OCI-LY1 (cell line): ENCODE results near the gene STEAP4.

ENCODE experiments used
- H2AFZ ChIP-seq: fragments of 200-600 bp; sonication (generic), shearing (Covaris generic); 2 replicates; pipeline ENCODE4 v1.6.0; 2014; ENCODE audit warnings: antibody characterized with exemption, mild to moderate bottlenecking, low read length
- H3F3A ChIP-seq: fragments of 200-600 bp; sonication (generic), shearing (Covaris generic); 2 replicates; pipeline ENCODE4 v1.6.0; 2014; ENCODE audit warnings: mild to moderate bottlenecking, antibody characterized with exemption, low read length, moderate library complexity; ENCODE audit not compliant: insufficient read depth
- H3K27ac ChIP-seq: fragments of 200-600 bp; sonication (generic); 2 replicates; pipeline ENCODE4 v1.5.1; 2014; ENCODE audit warnings: low read length, mixed run types, mild to moderate bottlenecking, low read depth; ENCODE audit not compliant: poor library complexity, severe bottlenecking
- H3K27me3 ChIP-seq: fragments of 200-600 bp; sonication (generic); 2 replicates; pipeline ENCODE4 v1.6.0; 2014; ENCODE audit warnings: antibody characterized with exemption, mild to moderate bottlenecking, low read length, moderate library complexity; ENCODE audit not compliant: insufficient read depth
- H3K36me3 ChIP-seq: fragments of 200-600 bp; sonication (generic); 2 replicates; pipeline ENCODE4 v1.6.1; 2014; ENCODE audit warnings: mild to moderate bottlenecking, antibody characterized with exemption, low read length, moderate library complexity, mixed read lengths; ENCODE audit not compliant: insufficient read depth
- H3K4me1 ChIP-seq: fragments of 200-600 bp; sonication (generic); 2 replicates; pipeline ENCODE4 v1.5.1; 2014; ENCODE audit warnings: mild to moderate bottlenecking, low read length, moderate library complexity; ENCODE audit not compliant: insufficient read depth, severe bottlenecking
- H3K4me2 ChIP-seq: fragments of 200-600 bp; sonication (generic), shearing (Covaris generic); 2 replicates; pipeline ENCODE4 v1.6.1; 2014; ENCODE audit warnings: low read length
- H3K4me3 ChIP-seq: fragments of 200-600 bp; sonication (generic); 2 replicates; pipeline ENCODE4 v1.5.1; 2014; ENCODE audit warnings: low read length, low read depth, mild to moderate bottlenecking, mixed read lengths; ENCODE audit not compliant: poor library complexity, severe bottlenecking
- H3K79me2 ChIP-seq: fragments of 200-600 bp; shearing (Covaris generic); 2 replicates; pipeline ENCODE4 v1.6.1; 2016; ENCODE audit warnings: mixed run types, low read length, mixed read lengths; ENCODE audit not compliant: insufficient read depth
- H3K9ac ChIP-seq: fragments of 200-600 bp; sonication (generic), shearing (Covaris generic); 2 replicates; pipeline ENCODE4 v1.6.1; 2014; ENCODE audit warnings: mild to moderate bottlenecking, low read length, mixed read lengths
- H3K9me2 ChIP-seq: fragments of 200-600 bp; sonication (generic), shearing (Covaris generic); 2 replicates; pipeline ENCODE4 v1.6.1; 2014; ENCODE audit warnings: low read depth, mild to moderate bottlenecking, low read length, mixed read lengths
- H3K9me3 ChIP-seq: fragments of 200-600 bp; shearing (Covaris generic); 2 replicates; pipeline ENCODE4 v1.6.1; 2014; ENCODE audit warnings: low read length, mixed read lengths
- H4K20me1 ChIP-seq: fragments of 200-600 bp; sonication (generic), shearing (Covaris generic); 2 replicates; pipeline ENCODE4 v1.6.0; 2016; ENCODE audit warnings: mild to moderate bottlenecking, low read length; ENCODE audit not compliant: insufficient read depth
- CTCF ChIP-seq: fragments of 200-600 bp; sonication (generic), shearing (Covaris generic); IDR thresholded peaks from 2 replicates; pipeline ENCODE4 v1.5.1; 2017; ENCODE audit warnings: mild to moderate bottlenecking, antibody characterized with exemption, low read length, moderate library complexity, mixed read lengths
- EZH2 ChIP-seq: fragments of 200-600 bp; sonication (generic), shearing (Covaris generic); IDR thresholded peaks from 2 replicates; pipeline ENCODE4 v1.8.0; 2017; ENCODE audit warnings: borderline replicate concordance, mixed run types, mild to moderate bottlenecking, antibody characterized with exemption, low read length, moderate library complexity, mixed read lengths

The STEAP4 gene

GRCh38 chr7:88243345-88243909 lies 63.3 kb downstream of the STEAP4 start:
- H3K9me3 ChIP-seq, result no peaks in the 10 kb centered on the region
- TF ChIP-seq EZH2 (no peak), CTCF (peak; percentile 88)
- H4K20me1 ChIP-seq, result no peaks in the 10 kb centered on the region
- H3K27ac ChIP-seq, result no peak overlapping the region
- no peak overlapping the region for H3K4me3 ChIP-seq
- H3K9me2 ChIP-seq, result no peaks in the 10 kb centered on the region
- no peak overlapping the region for H3K9ac ChIP-seq
- no peaks in the 10 kb centered on the region for H3K27me3 ChIP-seq
- no peaks in the 10 kb centered on the region for H3K79me2 ChIP-seq
- H3K4me1 ChIP-seq, result no peaks in the 10 kb centered on the region
- no peak overlapping the region for H2AFZ ChIP-seq
- H3K4me2 ChIP-seq, result no peak overlapping the region
- H3F3A ChIP-seq, result no peaks in the 10 kb centered on the region
- H3K36me3 ChIP-seq, result no peaks in the 10 kb centered on the region

- no peak overlapping the region for H3K4me3 ChIP-seq
- H4K20me1 ChIP-seq, result no peaks in the 10 kb centered on the region
- H3K9ac ChIP-seq, result no peak overlapping the region
- H2AFZ ChIP-seq, result no peak overlapping the region
- no peaks in the 10 kb centered on the region for H3K4me1 ChIP-seq
- H3K36me3 ChIP-seq, result no peaks in the 10 kb centered on the region
- H3F3A ChIP-seq, result no peaks in the 10 kb centered on the region
- no peaks in the 10 kb centered on the region for H3K27me3 ChIP-seq
- TF ChIP-seq EZH2, result no peak
- TF ChIP-seq CTCF, result no peak
- H3K27ac ChIP-seq, result no peak overlapping the region
- no peak overlapping the region for H3K4me2 ChIP-seq
- no peaks in the 10 kb centered on the region for H3K9me3 ChIP-seq
- no peaks in the 10 kb centered on the region for H3K9me2 ChIP-seq
- no peaks in the 10 kb centered on the region for H3K79me2 ChIP-seq
Measured at GRCh38 chr7:88239852-88240251, 66.8 kb downstream of the STEAP4 start.

GRCh38 chr7:88233828-88234227 lies 72.9 kb downstream of the STEAP4 start:
- Histone ChIP-seq H3K4me3 (no peak overlapping the region), H3K9me2 (no peaks in the 10 kb centered on the region), H3F3A (no peaks in the 10 kb centered on the region), H4K20me1 (no peaks in the 10 kb centered on the region), H3K36me3 (no peaks in the 10 kb centered on the region), H3K4me1 (no peaks in the 10 kb centered on the region), H3K9ac (no peak overlapping the region), H2AFZ (no peak overlapping the region), H3K27me3 (no peaks in the 10 kb centered on the region), H3K27ac (no peak overlapping the region), H3K4me2 (no peak overlapping the region), H3K9me3 (no peaks in the 10 kb centered on the region), H3K79me2 (no peaks in the 10 kb centered on the region)
- no peak for TF ChIP-seq CTCF
